Ureter (tissue), 1 donor: ENCODE results near the gene PARP15. TPM values are rescaled to one million over a fixed set of nuclear protein-coding genes. Genes with fewer than 3 reads are reported as not detected.
A peak's percentile ranks its signal among the peaks of the same experiment; 100 is the strongest.
"Not testable (repeated sequence)": the region's sequence is repeated elsewhere in the genome, so short reads cannot be mapped to it uniquely, and the experiment has no call there.

Experiments used
- DNase-seq: peaks from one replicate; pipeline ENCODE4 v3.0.0-alpha.2; 2020; ENCODE audit warnings: low spot score
- total RNA-seq: library from RNA; stranded (reverse); gene quantifications from one replicate; pipeline ENCODE4 v1.2.4, GENCODE V29; 2023
- donor health status: DM: yes; HTN: yes; CAD: no.

PARP15 gene
- 3.9 TPM for total RNA-seq

- DNase-seq, result no peak
Observed at GRCh38 chr3:122577409-122578031, at the start of gene PARP15. Gene PARP15, plus strand, starts transcription at chr3:122577650. Its CDS starts 18 bp downstream, at chr3:122577668.

GRCh38 chr3:122530164-122530563, 47.3 kb upstream of the PARP15 start:
- no peak for DNase-seq

- DNase-seq, result no peak
Observed at GRCh38 chr3:122533480-122533879, 44.0 kb upstream of the PARP15 start.

- no peak for DNase-seq
Observed at GRCh38 chr3:122533931-122534334, 43.5 kb upstream of the PARP15 start.

- no peak for DNase-seq
Observed at GRCh38 chr3:122535964-122536631, 41.4 kb upstream of the PARP15 start.

GRCh38 chr3:122536632-122537001, 40.8 kb upstream of the PARP15 start:
- DNase-seq, result no peak

- DNase-seq, result no peak
Observed at GRCh38 chr3:122538956-122539490, 38.4 kb upstream of the PARP15 start.

GRCh38 chr3:122546151-122546550, 31.3 kb upstream of the PARP15 start:
- DNase-seq, result no peak

GRCh38 chr3:122548076-122548475, 29.4 kb upstream of the PARP15 start:
- DNase-seq, result no peak

GRCh38 chr3:122548619-122549018, 28.8 kb upstream of the PARP15 start:
- no peak for DNase-seq

- no peak for DNase-seq
Observed at GRCh38 chr3:122553171-122553570, 24.3 kb upstream of the PARP15 start.

- no peak for DNase-seq
Observed at GRCh38 chr3:122555275-122556071, 22.0 kb upstream of the PARP15 start.

GRCh38 chr3:122557356-122557755, 20.1 kb upstream of the PARP15 start:
- DNase-seq, result no peak

- DNase-seq, result no peak
Observed at GRCh38 chr3:122558605-122559004, 18.8 kb upstream of the PARP15 start.

GRCh38 chr3:122559906-122560305, 17.5 kb upstream of the PARP15 start:
- no peak for DNase-seq

- peak; percentile 52 for DNase-seq
Observed at GRCh38 chr3:122560680-122561079, 16.8 kb upstream of the PARP15 start.

- no peak for DNase-seq
Observed at GRCh38 chr3:122562923-122563716, 14.3 kb upstream of the PARP15 start.

- DNase-seq, result no peak
Observed at GRCh38 chr3:122563717-122564025, 13.8 kb upstream of the PARP15 start.

GRCh38 chr3:122564155-122564912, 13.1 kb upstream of the PARP15 start, which contains the start of the genes DTX3L and PARP9:
Gene DTX3L, plus strand, starts transcription at chr3:122564338. Its CDS starts 89 bp downstream, at chr3:122564427.
Gene PARP9, minus strand, starts transcription at chr3:122564300. Its CDS starts 4,680 bp downstream, at chr3:122559620.
- DNase-seq, result peak; percentile 86

- DNase-seq, result not testable (repeated sequence)
Observed at GRCh38 chr3:122568131-122568530, 9.3 kb upstream of the PARP15 start.

GRCh38 chr3:122568755-122569154, 8.7 kb upstream of the PARP15 start:
- DNase-seq, result no peak
